HEK293 (cell line): ENCODE measurements around the gene PFKM.

ENCODE experiments used
- GFI1B ChIP-seq: fragments of 450-650 bp; formaldehyde crosslinking; IDR thresholded peaks from 2 replicates; pipeline ENCODE4 v1.5.1; 2016; ENCODE audit warnings: missing biosample characterization, missing genetic modification characterization
- IKZF3 ChIP-seq: fragments of 450-650 bp; IDR thresholded peaks from 2 replicates; pipeline ENCODE4 v1.5.0; 2018; ENCODE audit warnings: missing biosample characterization, mild to moderate bottlenecking, missing genetic modification characterization, moderate library complexity
- KLF17 ChIP-seq: fragments of 450-650 bp; formaldehyde crosslinking; IDR thresholded peaks from 2 replicates; pipeline ENCODE4 v1.5.1; 2016; ENCODE audit warnings: missing biosample characterization, missing genetic modification characterization
- MYNN ChIP-seq: fragments of 450-650 bp; formaldehyde crosslinking; IDR thresholded peaks from 2 replicates; pipeline ENCODE4 v1.5.1; 2016; ENCODE audit warnings: missing biosample characterization, missing genetic modification characterization, borderline replicate concordance
- PRDM2 ChIP-seq: fragments of 450-650 bp; formaldehyde crosslinking; IDR thresholded peaks from 2 replicates; pipeline ENCODE4 v1.5.1; 2016; ENCODE audit warnings: missing biosample characterization, missing genetic modification characterization, borderline replicate concordance
- ZBTB20 ChIP-seq: fragments of 450-650 bp; formaldehyde crosslinking; IDR thresholded peaks from 2 replicates; pipeline ENCODE4 v1.5.1; 2016; ENCODE audit warnings: missing biosample characterization, missing genetic modification characterization
- ZEB2 ChIP-seq: fragments of 450-650 bp; formaldehyde crosslinking; IDR thresholded peaks from 2 replicates; pipeline ENCODE4 v1.5.1; 2016; ENCODE audit warnings: missing biosample characterization, missing genetic modification characterization
- ZFP69B ChIP-seq: fragments of 450-650 bp; formaldehyde crosslinking; IDR thresholded peaks from 2 replicates; pipeline ENCODE4 v1.5.1; 2016; ENCODE audit warnings: missing biosample characterization, missing genetic modification characterization
- ZNF112 ChIP-seq: fragments of 450-650 bp; formaldehyde crosslinking; IDR thresholded peaks from 2 replicates; pipeline ENCODE4 v1.5.0; 2017; ENCODE audit warnings: missing biosample characterization, missing genetic modification characterization
- ZNF140 ChIP-seq: fragments of 450-650 bp; formaldehyde crosslinking; IDR thresholded peaks from 2 replicates; pipeline ENCODE4 v1.5.1; 2016; ENCODE audit warnings: missing biosample characterization, missing genetic modification characterization
- ZNF239 ChIP-seq: fragments of 450-650 bp; formaldehyde crosslinking; IDR thresholded peaks from 2 replicates; pipeline ENCODE4 v1.5.1; 2016; ENCODE audit warnings: missing biosample characterization, missing genetic modification characterization
- ZNF366 ChIP-seq: fragments of 450-650 bp; formaldehyde crosslinking; conservative IDR thresholded peaks from 2 replicates; pipeline ENCODE4 v1.5.1; 2016; ENCODE audit warnings: missing biosample characterization, missing genetic modification characterization
- ZNF518A ChIP-seq: fragments of 450-650 bp; formaldehyde crosslinking; conservative IDR thresholded peaks from 2 replicates; pipeline ENCODE4 v1.5.1; 2016; ENCODE audit warnings: low read depth, missing biosample characterization, missing genetic modification characterization
- ZNF571 ChIP-seq: fragments of 450-650 bp; formaldehyde crosslinking; IDR thresholded peaks from 2 replicates; pipeline ENCODE4 v1.5.0; 2017; ENCODE audit warnings: missing biosample characterization, missing genetic modification characterization
- ZNF660 ChIP-seq: fragments of 450-650 bp; IDR thresholded peaks from 2 replicates; pipeline ENCODE4 v1.5.1; 2018; ENCODE audit warnings: missing biosample characterization, mild to moderate bottlenecking, missing genetic modification characterization
- ZNF664 ChIP-seq: fragments of 450-650 bp; formaldehyde crosslinking; IDR thresholded peaks from 2 replicates; pipeline ENCODE4 v1.5.1; 2016; ENCODE audit warnings: missing biosample characterization, missing genetic modification characterization
- TF ChIP-seq, protein P1 (sequence below): fragments of 450-650 bp; formaldehyde crosslinking; IDR thresholded peaks from 2 replicates; pipeline ENCODE4 v1.5.1; 2017; ENCODE audit warnings: missing biosample characterization, missing genetic modification characterization
- TF ChIP-seq, protein P2 (sequence below): fragments of 450-650 bp; formaldehyde crosslinking; IDR thresholded peaks from 2 replicates; pipeline ENCODE4 v1.5.1; 2017; ENCODE audit warnings: missing biosample characterization, missing genetic modification characterization
- TF ChIP-seq, protein P3 (sequence below): fragments of 450-650 bp; IDR thresholded peaks from 2 replicates; pipeline ENCODE4 v1.5.1; 2018; ENCODE audit warnings: missing biosample characterization, missing genetic modification characterization
- TF ChIP-seq, protein P4 (sequence below): fragments of 450-650 bp; formaldehyde crosslinking; IDR thresholded peaks from 2 replicates; pipeline ENCODE4 v1.5.1; 2016; ENCODE audit warnings: missing biosample characterization, missing genetic modification characterization

Gene PFKM

GRCh38 chr12:48119078-48119833 lies at the start of gene PFKM (continued):
- TF ChIP-seq, protein P1, sequence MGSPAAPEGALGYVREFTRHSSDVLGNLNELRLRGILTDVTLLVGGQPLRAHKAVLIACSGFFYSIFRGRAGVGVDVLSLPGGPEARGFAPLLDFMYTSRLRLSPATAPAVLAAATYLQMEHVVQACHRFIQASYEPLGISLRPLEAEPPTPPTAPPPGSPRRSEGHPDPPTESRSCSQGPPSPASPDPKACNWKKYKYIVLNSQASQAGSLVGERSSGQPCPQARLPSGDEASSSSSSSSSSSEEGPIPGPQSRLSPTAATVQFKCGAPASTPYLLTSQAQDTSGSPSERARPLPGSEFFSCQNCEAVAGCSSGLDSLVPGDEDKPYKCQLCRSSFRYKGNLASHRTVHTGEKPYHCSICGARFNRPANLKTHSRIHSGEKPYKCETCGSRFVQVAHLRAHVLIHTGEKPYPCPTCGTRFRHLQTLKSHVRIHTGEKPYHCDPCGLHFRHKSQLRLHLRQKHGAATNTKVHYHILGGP (tag by site-specific recombination) = no peak
- TF ChIP-seq MYNN (no peak), ZNF140 (tag by site-specific recombination) (no peak), ZNF571 (tag by site-specific recombination) (no peak), ZNF660 (no peak), ZEB2 (tag by site-specific recombination) (peak; percentile 56; the same call in 1 of the 2 replicates), ZFP69B (tag by site-specific recombination) (peak; percentile 61; the same call in 1 of the 2 replicates), ZNF366 (tag by site-specific recombination) (peak; percentile 94), ZBTB20 (tag by site-specific recombination) (no peak), KLF17 (no peak), PRDM2 (tag by site-specific recombination) (no peak), IKZF3 (tag by site-specific recombination) (peak; percentile 94), ZNF112 (tag by site-specific recombination) (no peak), ZNF664 (tag by site-specific recombination) (no peak), ZNF518A (tag by site-specific recombination) (0 out of 2 replicates have a peak, but pooled peaks have one; percentile 18), GFI1B (tag by site-specific recombination) (peak; percentile 58), ZNF239 (tag by site-specific recombination) (no peak)
- TF ChIP-seq, protein P2, sequence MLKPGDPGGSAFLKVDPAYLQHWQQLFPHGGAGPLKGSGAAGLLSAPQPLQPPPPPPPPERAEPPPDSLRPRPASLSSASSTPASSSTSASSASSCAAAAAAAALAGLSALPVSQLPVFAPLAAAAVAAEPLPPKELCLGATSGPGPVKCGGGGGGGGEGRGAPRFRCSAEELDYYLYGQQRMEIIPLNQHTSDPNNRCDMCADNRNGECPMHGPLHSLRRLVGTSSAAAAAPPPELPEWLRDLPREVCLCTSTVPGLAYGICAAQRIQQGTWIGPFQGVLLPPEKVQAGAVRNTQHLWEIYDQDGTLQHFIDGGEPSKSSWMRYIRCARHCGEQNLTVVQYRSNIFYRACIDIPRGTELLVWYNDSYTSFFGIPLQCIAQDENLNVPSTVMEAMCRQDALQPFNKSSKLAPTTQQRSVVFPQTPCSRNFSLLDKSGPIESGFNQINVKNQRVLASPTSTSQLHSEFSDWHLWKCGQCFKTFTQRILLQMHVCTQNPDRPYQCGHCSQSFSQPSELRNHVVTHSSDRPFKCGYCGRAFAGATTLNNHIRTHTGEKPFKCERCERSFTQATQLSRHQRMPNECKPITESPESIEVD (tag by site-specific recombination) = no peak
- TF ChIP-seq, protein P3, sequence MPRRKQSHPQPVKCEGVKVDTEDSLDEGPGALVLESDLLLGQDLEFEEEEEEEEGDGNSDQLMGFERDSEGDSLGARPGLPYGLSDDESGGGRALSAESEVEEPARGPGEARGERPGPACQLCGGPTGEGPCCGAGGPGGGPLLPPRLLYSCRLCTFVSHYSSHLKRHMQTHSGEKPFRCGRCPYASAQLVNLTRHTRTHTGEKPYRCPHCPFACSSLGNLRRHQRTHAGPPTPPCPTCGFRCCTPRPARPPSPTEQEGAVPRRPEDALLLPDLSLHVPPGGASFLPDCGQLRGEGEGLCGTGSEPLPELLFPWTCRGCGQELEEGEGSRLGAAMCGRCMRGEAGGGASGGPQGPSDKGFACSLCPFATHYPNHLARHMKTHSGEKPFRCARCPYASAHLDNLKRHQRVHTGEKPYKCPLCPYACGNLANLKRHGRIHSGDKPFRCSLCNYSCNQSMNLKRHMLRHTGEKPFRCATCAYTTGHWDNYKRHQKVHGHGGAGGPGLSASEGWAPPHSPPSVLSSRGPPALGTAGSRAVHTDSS (tag by site-specific recombination) = peak; percentile 97
- TF ChIP-seq, protein P4, sequence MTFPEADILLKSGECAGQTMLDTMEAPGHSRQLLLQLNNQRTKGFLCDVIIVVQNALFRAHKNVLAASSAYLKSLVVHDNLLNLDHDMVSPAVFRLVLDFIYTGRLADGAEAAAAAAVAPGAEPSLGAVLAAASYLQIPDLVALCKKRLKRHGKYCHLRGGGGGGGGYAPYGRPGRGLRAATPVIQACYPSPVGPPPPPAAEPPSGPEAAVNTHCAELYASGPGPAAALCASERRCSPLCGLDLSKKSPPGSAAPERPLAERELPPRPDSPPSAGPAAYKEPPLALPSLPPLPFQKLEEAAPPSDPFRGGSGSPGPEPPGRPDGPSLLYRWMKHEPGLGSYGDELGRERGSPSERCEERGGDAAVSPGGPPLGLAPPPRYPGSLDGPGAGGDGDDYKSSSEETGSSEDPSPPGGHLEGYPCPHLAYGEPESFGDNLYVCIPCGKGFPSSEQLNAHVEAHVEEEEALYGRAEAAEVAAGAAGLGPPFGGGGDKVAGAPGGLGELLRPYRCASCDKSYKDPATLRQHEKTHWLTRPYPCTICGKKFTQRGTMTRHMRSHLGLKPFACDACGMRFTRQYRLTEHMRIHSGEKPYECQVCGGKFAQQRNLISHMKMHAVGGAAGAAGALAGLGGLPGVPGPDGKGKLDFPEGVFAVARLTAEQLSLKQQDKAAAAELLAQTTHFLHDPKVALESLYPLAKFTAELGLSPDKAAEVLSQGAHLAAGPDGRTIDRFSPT (tag by site-specific recombination) = no peak
